C4-2B (cell line): Measurements from ENCODE around the gene RRBP1.

Experiments
- H3K27ac ChIP-seq: fragments of 450-650 bp; 2 replicates; pipeline ENCODE4 v1.5.1; 2017
- CTCF ChIP-seq: fragments of 450-650 bp; conservative IDR thresholded peaks from 2 replicates; pipeline ENCODE4 v1.5.1; 2017; ENCODE audit warnings: mild to moderate bottlenecking
- ZFX ChIP-seq: fragments of 450-650 bp; IDR thresholded peaks from 2 replicates; pipeline ENCODE4 v1.6.1; 2017

The RRBP1 gene

GRCh38 chr20:17611290-17611539 is 70.8 kb downstream of the RRBP1 start:
- TF ChIP-seq ZFX: no peak
- no peak for TF ChIP-seq CTCF
- no peak overlapping the region for H3K27ac ChIP-seq

DNA sequence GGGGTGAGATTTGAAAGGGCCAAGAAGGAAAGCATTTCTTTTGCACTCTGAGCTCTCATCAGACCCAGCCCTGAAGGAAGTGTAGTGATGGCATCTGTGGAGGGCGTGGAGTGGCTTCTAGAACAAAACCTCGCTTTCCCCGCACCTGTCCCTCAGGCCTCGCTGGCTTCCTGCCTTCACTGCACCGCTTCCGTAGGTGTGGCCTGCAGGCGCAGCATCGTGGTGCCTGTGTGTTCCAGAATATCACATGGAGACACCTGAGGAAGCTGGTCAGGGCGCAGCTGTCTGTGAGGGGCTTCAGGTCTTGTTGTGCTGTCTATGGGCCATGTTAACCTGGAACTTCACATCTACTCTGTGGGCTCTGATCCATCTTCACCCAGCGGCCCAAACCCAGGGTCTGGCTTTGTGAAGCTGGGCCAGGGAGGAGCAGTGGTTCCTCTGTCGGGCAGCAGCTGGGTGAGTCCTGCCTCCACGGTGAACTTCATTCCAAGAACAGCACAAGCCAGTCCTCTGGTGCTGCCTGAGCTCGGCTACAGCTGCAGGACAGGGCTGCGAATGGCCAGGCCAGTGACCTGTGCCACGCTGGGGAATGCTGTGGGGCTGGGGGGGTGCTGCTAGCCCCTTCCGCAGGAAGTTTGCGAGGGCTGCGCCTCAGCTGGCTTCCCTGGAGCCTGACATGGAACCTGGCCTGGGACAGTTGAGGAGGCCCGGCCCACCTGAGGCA is 71.3 kb downstream of the RRBP1 start:
- H3K27ac ChIP-seq: no peak overlapping the region
- TF ChIP-seq ZFX (no peak), CTCF (no peak)

DNA sequence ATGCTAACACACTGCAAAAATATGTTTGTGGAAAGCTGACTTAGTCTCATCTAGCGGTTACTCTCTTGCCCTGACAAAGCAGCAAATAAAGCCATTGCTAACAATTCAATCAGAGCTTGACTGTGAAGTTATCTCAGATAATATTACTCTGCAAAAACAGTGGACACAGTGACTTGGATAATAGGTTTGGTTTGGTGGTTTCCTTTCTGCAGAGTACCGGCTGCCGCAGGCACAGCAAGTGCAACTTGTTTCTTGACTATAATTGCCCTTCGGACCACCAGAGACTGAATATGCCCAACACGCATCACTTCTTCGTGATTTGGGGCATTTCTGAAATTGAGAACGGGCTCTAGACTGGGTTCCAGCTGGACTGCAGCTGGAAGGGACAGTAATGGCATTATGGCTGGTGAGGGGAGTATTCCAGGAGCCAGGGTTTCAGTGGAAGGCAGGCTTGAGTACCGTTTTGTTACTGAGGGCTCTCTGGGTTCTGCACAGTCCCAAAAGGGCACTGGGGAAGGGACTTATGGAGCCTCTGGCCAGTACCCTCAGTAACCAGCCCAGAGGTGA is 72.1 kb downstream of the RRBP1 start:
- no peak for TF ChIP-seq CTCF
- no peak overlapping the region for H3K27ac ChIP-seq

DNA sequence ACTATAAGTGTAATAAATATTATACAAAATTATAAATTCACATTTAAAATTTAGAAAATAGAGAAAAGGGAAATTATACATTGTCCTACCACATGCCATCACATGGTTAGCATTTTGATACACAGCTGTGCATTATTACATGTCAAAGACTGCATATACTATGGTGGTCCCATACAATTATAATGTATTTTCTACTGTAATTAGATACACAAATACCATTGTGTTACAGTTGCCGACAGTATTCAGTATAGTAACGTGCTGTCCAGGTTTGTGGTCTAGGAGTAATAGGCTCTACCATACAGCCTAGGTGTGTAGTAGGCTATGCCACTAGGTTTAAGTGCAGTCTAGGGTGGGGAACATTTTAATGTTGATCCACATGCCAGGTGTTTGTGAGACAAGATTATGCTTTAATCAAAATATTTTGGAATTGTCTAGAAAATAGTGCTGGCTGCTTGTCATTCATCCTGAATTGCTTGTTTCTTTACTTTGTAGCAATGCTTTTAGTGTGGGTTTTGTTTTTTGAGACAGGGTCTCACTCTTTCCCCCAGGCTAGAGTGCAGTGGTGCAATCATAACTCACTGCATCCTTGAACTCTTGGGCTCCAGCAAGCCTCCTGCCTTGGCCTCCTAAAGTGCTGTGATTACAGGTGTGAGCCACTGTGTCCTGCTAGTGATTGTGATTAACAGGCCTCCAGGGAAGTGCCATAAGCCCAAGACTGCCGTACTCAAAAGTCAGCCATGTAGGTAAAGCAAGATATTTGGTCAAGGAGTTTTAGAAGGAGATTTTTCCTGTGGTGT is 73.1 kb downstream of the RRBP1 start:
- no peak overlapping the region for H3K27ac ChIP-seq
- TF ChIP-seq ZFX (no peak), CTCF (no peak)

GRCh38 chr20:17606001-17606400 is 76.0 kb downstream of the RRBP1 start:
- TF ChIP-seq ZFX (no peak), CTCF (no peak)
- H3K27ac ChIP-seq: peak overlapping the region; percentile 90

DNA sequence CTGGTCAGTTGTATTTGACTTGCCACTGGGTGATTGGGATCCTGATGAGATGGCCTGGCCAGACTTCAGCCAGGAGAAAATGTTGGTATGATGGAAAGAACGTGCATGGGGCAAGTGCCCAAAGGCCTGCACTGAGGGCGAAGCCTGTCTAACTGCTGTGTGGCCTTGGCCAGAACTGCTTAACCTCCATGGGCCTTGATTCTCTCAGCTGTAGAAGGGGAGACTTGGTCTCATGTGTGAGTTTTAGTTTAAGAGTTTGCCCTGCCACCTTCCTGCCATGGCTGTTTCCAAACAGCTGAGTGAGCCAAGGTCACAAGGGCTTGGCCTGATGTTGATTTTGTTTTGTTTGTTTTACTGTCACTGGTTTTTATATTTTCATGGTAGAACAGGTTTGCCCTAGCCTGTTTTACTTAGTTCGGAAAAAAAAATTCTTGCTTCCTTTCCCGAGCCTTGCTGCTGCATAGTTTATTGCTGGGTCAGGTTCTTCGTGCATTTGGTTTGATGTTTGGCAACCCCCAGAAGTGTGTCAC is 76.8 kb downstream of the RRBP1 start:
- peak overlapping the region; percentile 90 for H3K27ac ChIP-seq
- TF ChIP-seq CTCF: no peak
- TF ChIP-seq ZFX: no peak

- H3K27ac ChIP-seq: no peak overlapping the region
- no peak for TF ChIP-seq CTCF
- TF ChIP-seq ZFX: no peak
These were observed 79.5 kb downstream of the RRBP1 start for GRCh38 chr20:17602493-17602892.
